Left lung (tissue), 14 donors: Measurements from ENCODE around the gene GTPBP4. TPM values are rescaled to one million over a fixed set of nuclear protein-coding genes. Genes with fewer than 3 reads are reported as not detected.
A peak's percentile ranks its signal among the peaks of the same experiment; 100 is the strongest.

Experiments
- ATAC-seq: fragments of 200-7000 bp; cut with Tn5 transposase; one replicate; pipeline ENCODE4 v1.9.1; 2020; ENCODE audit warnings: moderate library complexity
- DNase-seq, 4 donors: peaks; one replicate each; pipeline ENCODE4 v3.0.0-alpha.2; 2013 to 2020
- H3K27ac ChIP-seq, 2 donors: fragments of 200-600 bp; sonication (generic) in 1 of 2; one replicate each; pipeline versions ENCODE4 v1.5.0 to v1.8.0; 2020 to 2021
- H3K27me3 ChIP-seq, 2 donors: fragments of 200-600 bp; sonication (generic) in 1 of 2; one replicate each; pipeline versions ENCODE4 v1.5.0 to v1.8.0; 2020 to 2021
- H3K36me3 ChIP-seq, 2 donors: fragments of 200-600 bp; sonication (generic) in 1 of 2; one replicate each; pipeline versions ENCODE4 v1.5.0 to v1.8.0; 2020 to 2021
- H3K4me1 ChIP-seq, 2 donors: fragments of 200-600 bp; one replicate each; pipeline ENCODE4 v1.8.0; 2021
- H3K4me3 ChIP-seq, 2 donors: fragments of 200-600 bp; sonication (generic) in 1 of 2; one replicate each; pipeline versions ENCODE4 v1.5.0 to v1.8.0; 2020 to 2021; ENCODE audit warnings: mild to moderate bottlenecking in 1 of 2
- H3K9me3 ChIP-seq, 2 donors: fragments of 200-600 bp; sonication (generic) in 1 of 2; one replicate each; pipeline versions ENCODE4 v1.5.0 to v1.8.0; 2020 to 2021
- CTCF ChIP-seq, 2 donors: fragments of 200-600 bp; sonication (generic) in 1 of 2; IDR thresholded peaks; one replicate each; pipeline versions ENCODE4 v1.5.0 to v1.8.0; 2021; ENCODE audit warnings: antibody characterized with exemption in 2 of 2
- intact Hi-C, 2 donors: fragments of 100-400 bp; cut with DNase I; formaldehyde crosslinking; loops; one replicate each; pipeline versions ENCODE4 v1.11.2 to v1.14.2; 2022
- long read RNA-seq, 12 donors: library from polyadenylated mRNA in 2 of 12; unstranded in 2 of 12; transcript quantifications; one replicate each; pipeline ENCODE4 v2.0.0 and lab custom pipeline, GENCODE V29; 2019 to 2026
- polyA plus RNA-seq, 6 donors: library from polyadenylated mRNA; unstranded; fragments of 120-200 nt; gene quantifications; one replicate each; pipeline ENCODE4 v1.2.1, GENCODE V29; 2013; ENCODE audit not compliant: insufficient read length in 6 of 6
- total RNA-seq, 2 donors: library from RNA; stranded (reverse); fragmentation: NEBNext Ultra II Directional; extraction: Animal tissue kit (Norgen Biotek cat#: 25700); gene quantifications; one replicate each; pipeline ENCODE4 v1.2.1, GENCODE V29; 2021
- donor health status: DM: no; HTN: yes; CAD: no.
- donor health status: DM: no; HTN: no; CAD: no.

The GTPBP4 gene
- total RNA-seq = 10 to 100 TPM; 33.2 to 46.9 TPM
- 10 to 100 TPM; 47.9 to 62.7 (median 55.4) TPM for polyA plus RNA-seq
- long read RNA-seq, donor 1, full-length matches to known transcripts = 6 of 42 reads
- long read RNA-seq, donor 1, partial matches to known transcripts = 36 of 42 reads
- long read RNA-seq, donor 1, other reads (novel, unspliced or antisense) = 0 of 42 reads
- long read RNA-seq, donor 2, full-length matches to known transcripts = 3 of 22 reads
- long read RNA-seq, donor 2, partial matches to known transcripts = 19 of 22 reads
- long read RNA-seq, donor 2, other reads (novel, unspliced or antisense) = 0 of 22 reads
- long read RNA-seq, donor 3, full-length matches to known transcripts = 11 of 11 reads
- long read RNA-seq, donor 3, partial matches to known transcripts = 0 of 11 reads
- long read RNA-seq, donor 3, other reads (novel, unspliced or antisense) = 0 of 11 reads
- long read RNA-seq, donor 4, full-length matches to known transcripts = 3 of 26 reads
- long read RNA-seq, donor 4, partial matches to known transcripts = 20 of 26 reads
- long read RNA-seq, donor 4, other reads (novel, unspliced or antisense) = 3 of 26 reads
- long read RNA-seq, donor 5, full-length matches to known transcripts = 6 of 6 reads
- long read RNA-seq, donor 5, partial matches to known transcripts = 0 of 6 reads
- long read RNA-seq, donor 5, other reads (novel, unspliced or antisense) = 0 of 6 reads
- long read RNA-seq, donor 6, full-length matches to known transcripts = 8 of 13 reads
- long read RNA-seq, donor 6, partial matches to known transcripts = 5 of 13 reads
- long read RNA-seq, donor 6, other reads (novel, unspliced or antisense) = 0 of 13 reads
- long read RNA-seq, donor 7, full-length matches to known transcripts = 3 of 3 reads
- long read RNA-seq, donor 7, partial matches to known transcripts = 0 of 3 reads
- long read RNA-seq, donor 7, other reads (novel, unspliced or antisense) = 0 of 3 reads
- long read RNA-seq, donor 8, full-length matches to known transcripts = 9 of 9 reads
- long read RNA-seq, donor 8, partial matches to known transcripts = 0 of 9 reads
- long read RNA-seq, donor 8, other reads (novel, unspliced or antisense) = 0 of 9 reads
- long read RNA-seq, donor 9 = 0 reads
- long read RNA-seq, donor 10, full-length matches to known transcripts = 1 of 37 reads
- long read RNA-seq, donor 10, partial matches to known transcripts = 34 of 37 reads
- long read RNA-seq, donor 10, other reads (novel, unspliced or antisense) = 2 of 37 reads
- long read RNA-seq, donor 11, full-length matches to known transcripts = 9 of 14 reads
- long read RNA-seq, donor 11, partial matches to known transcripts = 5 of 14 reads
- long read RNA-seq, donor 11, other reads (novel, unspliced or antisense) = 0 of 14 reads
- long read RNA-seq, donor 12, full-length matches to known transcripts = 5 of 5 reads
- long read RNA-seq, donor 12, partial matches to known transcripts = 0 of 5 reads
- long read RNA-seq, donor 12, other reads (novel, unspliced or antisense) = 0 of 5 reads

- ATAC-seq (peak; percentile 89), DNase-seq (peak; percentile 98 to 99 (median 98))
- peaks cover 7 to 43% of the 10 kb centered on the region in 2 donors for H3K4me1 ChIP-seq
- no peaks in the 10 kb centered on the region for H3K27me3 ChIP-seq
- H3K9me3 ChIP-seq = no peaks in the 10 kb centered on the region
- peaks cover 0 to 14% of the 10 kb centered on the region in 2 donors for H3K36me3 ChIP-seq
- TF ChIP-seq CTCF (IDR thresholded peaks at IDR 0.05) = peak in 1 of 2 donors; percentile 23
- intact Hi-C loops = no loop called here
- H3K27ac ChIP-seq = peak within 1 kb of the TSS; percentile 87 to 91
- H3K4me3 ChIP-seq = peak within 1 kb of the TSS; percentile 87 to 95
These were observed at the start of gene GTPBP4 for GRCh38 chr10:987870-988666. Gene GTPBP4 (plus strand): TSS chr10:988434. CDS start chr10:988480, 46 bp downstream.

- Histone ChIP-seq H3K4me3 (no peak overlapping the region), H3K36me3 (no peaks in the 10 kb centered on the region), H3K27ac (no peak overlapping the region), H3K27me3 (no peaks in the 10 kb centered on the region), H3K4me1 (peaks cover 0 to 4% of the 10 kb centered on the region in 2 donors), H3K9me3 (no peaks in the 10 kb centered on the region)
- no peak for TF ChIP-seq CTCF (IDR thresholded peaks at IDR 0.05)
- intact Hi-C loops = no loop called here
- ATAC-seq (no peak), DNase-seq (no peak)
These were observed 49.1 kb upstream of the GTPBP4 start for GRCh38 chr10:938941-939678.

- Histone ChIP-seq H3K4me1 (peaks cover 0 to 8% of the 10 kb centered on the region in 2 donors), H3K9me3 (no peaks in the 10 kb centered on the region), H3K36me3 (no peaks in the 10 kb centered on the region), H3K4me3 (no peak overlapping the region), H3K27me3 (no peaks in the 10 kb centered on the region), H3K27ac (peak overlapping the region in 1 of 2 donors; percentile 83)
- intact Hi-C loops = no loop called here
- ATAC-seq (no peak), DNase-seq (no peak)
- no peak for TF ChIP-seq CTCF (IDR thresholded peaks at IDR 0.05)
These were observed 44.8 kb upstream of the GTPBP4 start for GRCh38 chr10:943334-944033.
